ENCODE results near the gene NFIA.

DNA sequence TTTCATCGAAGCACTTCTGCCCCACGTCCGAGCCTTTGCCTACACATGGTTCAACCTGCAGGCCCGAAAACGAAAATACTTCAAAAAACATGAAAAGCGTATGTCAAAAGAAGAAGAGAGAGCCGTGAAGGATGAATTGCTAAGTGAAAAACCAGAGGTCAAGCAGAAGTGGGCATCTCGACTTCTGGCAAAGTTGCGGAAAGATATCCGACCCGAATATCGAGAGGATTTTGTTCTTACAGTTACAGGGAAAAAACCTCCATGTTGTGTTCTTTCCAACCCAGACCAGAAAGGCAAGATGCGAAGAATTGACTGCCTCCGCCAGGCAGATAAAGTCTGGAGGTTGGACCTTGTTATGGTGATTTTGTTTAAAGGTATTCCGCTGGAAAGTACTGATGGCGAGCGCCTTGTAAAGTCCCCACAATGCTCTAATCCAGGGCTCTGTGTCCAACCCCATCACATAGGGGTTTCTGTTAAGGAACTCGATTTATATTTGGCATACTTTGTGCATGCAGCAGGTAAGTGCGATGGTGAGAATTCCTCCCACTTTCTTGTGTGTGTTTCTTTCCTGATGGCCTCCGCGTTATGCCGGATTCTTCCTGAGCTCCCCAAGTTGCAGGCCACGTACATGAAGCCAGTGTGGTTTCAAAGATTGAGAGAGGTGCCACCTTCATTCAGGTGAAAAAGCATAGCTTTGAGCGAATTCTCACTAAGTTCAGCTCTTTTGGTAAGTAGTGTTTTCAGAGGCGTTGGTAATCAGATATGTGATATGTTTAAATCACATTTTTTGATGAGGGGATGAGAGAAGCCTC, 6.0 kb downstream of the NFIA start:
- no peak for TF ChIP-seq CTCF (optimal IDR thresholded peaks at IDR 0.05 in 1 of 3, IDR thresholded peaks at IDR 0.05 in 1 of 3, conservative IDR thresholded peaks at IDR 0.05 in 1 of 3; ENCODE audit: extremely low read depth in 1 of 3, insufficient read depth in 2 of 3, low read length in 3 of 3)
- no peak for TF ChIP-seq EZH2 (IDR thresholded peaks at IDR 0.05; ENCODE audit: low read length)
